Prostate gland (tissue), 2 donors: ENCODE data around the gene STEAP3.

Source experiments
- POLR2AphosphoS5 ChIP-seq: sonication (generic); formaldehyde crosslinking; IDR thresholded peaks from one replicate; pipeline ENCODE4 v1.6.1; 2017; ENCODE audit warnings: antibody characterized with exemption
- TF ChIP-seq, protein P1 (sequence below), 4 experiments: fragments of 200-600 bp in 2 of 4; fragments of 450-650 bp in 2 of 4; sonication (generic) in 2 of 4; IDR thresholded peaks; 1 replicate in 3 of 4; 2 replicates in 1 of 4; pipeline ENCODE4 v1.5.1; 2016 to 2019; ENCODE audit warnings: antibody characterized with exemption in 4 of 4, mild to moderate bottlenecking in 2 of 4, moderate library complexity in 2 of 4

DNA sequence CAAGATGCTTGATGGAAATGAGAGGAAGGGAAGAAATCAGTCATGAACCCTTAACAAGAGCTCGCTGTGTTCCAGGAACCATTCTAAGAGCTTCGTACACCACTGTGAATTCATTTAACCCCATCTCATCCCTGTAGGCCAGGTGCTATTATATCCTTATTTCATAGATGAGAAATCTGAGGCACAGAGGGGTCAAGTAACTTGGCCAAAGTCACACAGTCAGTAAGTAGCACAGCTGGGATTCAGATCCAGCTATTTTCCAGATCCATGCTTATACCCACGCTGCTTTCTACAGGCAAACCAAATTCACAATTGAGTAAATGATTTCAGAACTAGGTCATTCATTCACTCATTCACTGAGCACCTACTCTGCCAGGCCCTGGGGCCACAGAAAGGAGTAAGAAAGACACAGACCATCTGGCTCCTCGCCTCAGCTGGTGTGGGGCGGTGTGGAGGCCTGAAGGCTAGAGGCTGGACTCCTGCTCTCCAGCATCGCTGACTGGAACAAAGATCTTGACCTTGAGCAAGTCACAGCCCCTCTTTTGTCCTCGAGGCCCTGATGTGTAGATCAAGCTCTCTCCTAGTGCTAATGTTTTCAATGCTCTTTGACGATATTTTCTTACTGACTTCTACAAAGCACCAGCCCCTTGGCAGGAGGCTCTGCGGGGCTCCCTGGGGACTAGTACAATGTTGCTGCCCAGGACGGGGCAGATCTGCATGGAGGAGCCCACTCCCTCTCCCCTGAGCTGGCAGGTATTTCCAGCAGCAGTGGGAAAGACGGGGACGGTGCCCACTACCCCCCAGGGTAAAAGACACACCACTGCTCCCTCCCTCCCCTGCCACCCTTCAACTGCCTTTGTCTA, 26.5 kb downstream of the STEAP3 start:
- TF ChIP-seq, protein P1, sequence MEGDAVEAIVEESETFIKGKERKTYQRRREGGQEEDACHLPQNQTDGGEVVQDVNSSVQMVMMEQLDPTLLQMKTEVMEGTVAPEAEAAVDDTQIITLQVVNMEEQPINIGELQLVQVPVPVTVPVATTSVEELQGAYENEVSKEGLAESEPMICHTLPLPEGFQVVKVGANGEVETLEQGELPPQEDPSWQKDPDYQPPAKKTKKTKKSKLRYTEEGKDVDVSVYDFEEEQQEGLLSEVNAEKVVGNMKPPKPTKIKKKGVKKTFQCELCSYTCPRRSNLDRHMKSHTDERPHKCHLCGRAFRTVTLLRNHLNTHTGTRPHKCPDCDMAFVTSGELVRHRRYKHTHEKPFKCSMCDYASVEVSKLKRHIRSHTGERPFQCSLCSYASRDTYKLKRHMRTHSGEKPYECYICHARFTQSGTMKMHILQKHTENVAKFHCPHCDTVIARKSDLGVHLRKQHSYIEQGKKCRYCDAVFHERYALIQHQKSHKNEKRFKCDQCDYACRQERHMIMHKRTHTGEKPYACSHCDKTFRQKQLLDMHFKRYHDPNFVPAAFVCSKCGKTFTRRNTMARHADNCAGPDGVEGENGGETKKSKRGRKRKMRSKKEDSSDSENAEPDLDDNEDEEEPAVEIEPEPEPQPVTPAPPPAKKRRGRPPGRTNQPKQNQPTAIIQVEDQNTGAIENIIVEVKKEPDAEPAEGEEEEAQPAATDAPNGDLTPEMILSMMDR (IDR thresholded peaks at IDR 0.05), result no peak
- TF ChIP-seq POLR2AphosphoS5, result no peak
